HG02571 (cell line): ENCODE data around the gene AIP.
"Not testable (repeated sequence)": the region's sequence is repeated elsewhere in the genome, so short reads cannot be mapped to it uniquely, and the experiment has no call there.

Source experiments
- ATAC-seq: cut with Tn5 transposase; IDR thresholded peaks from one replicate; pipeline ENCODE4 v1.9.1; 2021; ENCODE audit warnings: mild to moderate bottlenecking, moderate library complexity; ENCODE audit not compliant: unreplicated experiment

AIP gene

DNA sequence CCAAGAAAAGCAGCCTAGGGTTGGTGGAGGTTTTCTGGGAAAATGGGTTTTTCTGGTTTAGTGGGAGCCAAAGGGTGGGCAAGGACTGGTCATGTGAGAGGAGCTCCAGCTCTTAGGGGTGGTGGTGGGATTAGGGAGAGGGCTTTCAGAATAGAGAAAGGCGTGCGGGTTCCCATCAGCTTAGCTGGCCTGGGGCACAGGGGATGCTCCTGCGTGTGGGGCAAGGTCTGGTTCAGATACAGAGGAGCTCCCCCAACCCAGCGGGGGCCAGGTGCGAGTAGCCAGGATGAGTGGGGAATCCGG, 14.4 kb upstream of the AIP start:
- no peak for ATAC-seq

DNA sequence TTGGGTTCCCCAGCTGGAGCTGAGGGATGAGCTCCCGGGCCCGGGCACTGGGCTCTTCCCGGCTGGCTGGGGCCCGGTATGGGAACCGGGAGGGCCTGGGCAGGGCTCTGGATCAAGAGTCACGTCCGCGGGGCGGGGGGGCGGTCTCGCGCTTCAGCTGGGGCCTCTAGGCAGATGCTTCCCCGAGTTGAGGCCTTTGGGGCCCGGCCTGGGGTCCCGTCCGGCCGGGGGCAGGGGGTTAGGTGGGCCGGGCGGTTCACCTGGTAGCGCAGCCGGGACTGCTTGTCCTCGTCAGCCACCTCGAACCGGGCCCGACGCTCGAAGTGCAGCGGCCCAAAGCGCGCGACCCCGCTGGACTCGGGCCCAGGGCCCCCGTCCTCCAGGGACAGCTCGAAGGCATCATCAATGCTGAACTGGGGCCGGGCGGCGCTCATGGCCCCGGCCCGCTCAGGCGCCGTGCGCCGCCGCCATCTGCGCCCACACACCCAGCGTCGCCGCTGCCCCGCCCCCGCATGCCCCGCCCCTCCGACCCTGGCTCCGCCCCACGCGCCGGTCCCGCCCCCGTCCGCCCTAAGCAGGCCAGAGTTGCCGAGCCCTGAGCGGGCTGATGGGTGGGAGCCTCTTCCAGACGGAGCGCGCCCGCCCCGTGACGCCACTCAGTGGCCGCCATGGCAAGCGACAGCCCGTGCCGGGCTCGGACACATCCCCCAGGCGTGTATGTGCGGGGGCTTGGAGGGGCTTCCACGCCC, 13.9 kb upstream of the AIP start, which contains the start of gene TMEM134:
TSS of gene TMEM134 (minus strand) at position 493 of the 749 bp plus-strand sequence. CDS start at position 434, 59 bp downstream.
- ATAC-seq: peak; percentile 69

DNA sequence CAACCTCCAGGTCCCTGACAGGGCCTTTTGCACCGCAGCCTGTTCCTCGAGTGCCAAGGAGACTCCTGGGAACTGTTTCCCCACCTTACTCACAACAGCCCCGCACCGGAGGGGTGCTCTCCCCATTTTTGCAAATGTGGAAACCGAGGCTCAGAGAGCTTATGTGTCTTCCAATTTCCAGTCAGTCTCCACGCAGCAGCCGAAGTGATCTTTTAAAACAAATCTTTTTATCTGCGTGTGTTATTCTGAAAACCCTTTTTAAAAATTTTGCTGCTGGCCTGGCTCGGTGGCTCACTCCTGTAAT, 13.4 kb upstream of the AIP start:
- ATAC-seq: no peak

- no peak for ATAC-seq
Observed at GRCh38 chr11:67470337-67471002, 12.4 kb upstream of the AIP start.

GRCh38 chr11:67472882-67473281, 9.9 kb upstream of the AIP start:
- no peak for ATAC-seq

DNA sequence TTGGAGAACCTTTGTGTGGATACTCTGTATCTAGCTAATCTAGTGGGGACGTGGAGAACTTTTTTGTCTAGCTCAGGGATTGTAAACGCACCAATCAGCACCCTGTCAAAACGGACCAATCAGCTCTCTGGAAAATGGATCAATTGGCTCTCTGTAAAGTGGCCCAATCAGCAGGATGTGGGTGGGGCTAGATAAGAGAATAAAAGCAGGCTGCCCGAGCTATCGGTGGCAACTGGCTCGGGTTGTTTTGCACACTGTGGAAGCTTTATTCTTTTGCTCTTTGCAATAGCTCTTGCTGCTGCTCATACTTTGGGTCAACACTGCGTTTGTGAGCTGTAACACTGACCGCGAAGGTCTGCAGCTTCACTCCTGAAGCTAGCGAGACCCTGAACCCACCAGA, 6.1 kb upstream of the AIP start:
- ATAC-seq: not testable (repeated sequence)

DNA sequence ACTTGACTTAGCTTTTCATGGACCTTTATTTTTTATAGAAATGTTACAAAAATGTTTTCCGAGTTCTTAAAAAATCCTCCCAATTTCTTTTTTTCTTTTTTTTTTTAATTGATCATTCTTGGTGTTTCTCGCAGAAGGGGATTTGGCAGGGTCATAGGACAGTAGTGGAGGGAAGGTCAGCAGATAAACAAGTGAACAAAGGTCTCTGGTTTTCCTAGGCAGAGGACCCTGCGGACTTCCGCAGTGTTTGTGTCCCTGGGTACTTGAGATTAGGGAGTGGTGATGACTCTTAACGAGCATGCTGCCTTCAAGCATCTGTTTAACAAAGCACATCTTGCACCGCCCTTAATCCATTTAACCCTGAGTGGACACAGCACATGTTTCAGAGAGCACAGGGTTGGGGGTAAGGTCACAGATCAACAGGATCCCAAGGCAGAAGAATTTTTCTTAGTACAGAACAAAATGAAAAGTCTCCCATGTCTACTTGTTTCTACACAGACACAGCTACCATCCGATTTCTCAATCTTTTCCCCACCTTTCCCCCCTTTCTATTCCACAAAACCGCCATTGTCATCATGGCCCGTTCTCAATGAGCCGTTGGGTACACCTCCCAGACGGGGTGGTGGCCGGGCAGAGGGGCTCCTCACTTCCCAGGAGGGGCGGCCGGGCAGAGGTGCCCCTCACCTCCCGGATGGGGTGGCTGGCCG, 5.3 kb upstream of the AIP start:
- not testable (repeated sequence) for ATAC-seq

DNA sequence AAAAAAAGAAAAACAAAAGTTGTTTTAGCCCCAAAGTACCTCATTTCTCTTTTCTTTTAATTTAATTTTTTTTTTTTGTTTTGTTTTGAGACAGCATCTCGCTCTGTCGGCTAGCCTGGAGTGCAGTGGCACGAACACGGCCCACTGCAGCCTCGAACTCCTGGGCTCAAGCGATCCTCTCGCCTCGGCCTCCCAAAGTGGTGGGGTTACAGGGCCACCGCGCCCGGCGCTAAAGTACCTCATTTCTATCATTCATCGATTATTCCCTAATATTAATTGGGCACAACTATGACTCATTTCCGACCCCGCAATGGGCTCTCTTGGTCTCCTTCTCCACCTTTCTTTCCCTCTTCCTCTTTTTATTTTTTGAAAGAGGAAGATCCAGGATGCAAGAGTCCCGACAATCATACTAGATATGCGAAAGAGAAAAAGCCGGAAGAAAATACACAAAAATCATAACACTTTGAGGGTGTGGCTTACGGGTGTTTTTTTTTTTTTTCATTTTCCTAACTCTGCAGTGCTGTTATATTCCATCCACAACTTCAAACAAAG, 475 bp upstream of the AIP start:
- ATAC-seq: no peak

- no peak for ATAC-seq
Observed at GRCh38 chr11:67483831-67484665, 1.2 kb downstream of the AIP start.

- no peak for ATAC-seq
Observed at GRCh38 chr11:67484847-67485311, 2.1 kb downstream of the AIP start.

DNA sequence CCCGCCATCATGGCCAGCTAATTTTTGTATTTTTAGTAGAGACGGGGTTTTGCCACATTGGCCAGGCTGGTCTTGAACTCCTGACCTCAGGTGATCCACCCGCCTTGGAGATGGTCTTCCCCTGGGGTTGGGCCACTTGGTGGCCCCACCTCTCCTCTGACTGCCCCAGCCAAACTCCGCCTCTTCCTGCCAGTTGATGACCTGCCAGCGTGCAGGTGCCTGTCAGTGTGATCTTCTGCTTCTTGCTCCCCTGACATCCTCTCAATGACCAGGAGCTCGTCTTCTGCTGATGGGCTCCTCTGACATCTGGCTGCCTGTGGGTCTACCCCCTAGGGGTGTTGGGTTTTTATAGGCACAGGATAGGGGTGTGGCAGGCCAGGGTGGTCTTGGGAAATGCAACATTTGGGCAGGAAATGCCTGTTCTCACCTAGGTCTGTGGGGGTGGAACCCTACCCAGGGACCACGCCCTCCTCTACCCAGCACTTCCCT, 3.1 kb downstream of the AIP start:
- not testable (repeated sequence) for ATAC-seq

GRCh38 chr11:67486481-67487195, 3.8 kb downstream of the AIP start:
- peak; percentile 33 for ATAC-seq

DNA sequence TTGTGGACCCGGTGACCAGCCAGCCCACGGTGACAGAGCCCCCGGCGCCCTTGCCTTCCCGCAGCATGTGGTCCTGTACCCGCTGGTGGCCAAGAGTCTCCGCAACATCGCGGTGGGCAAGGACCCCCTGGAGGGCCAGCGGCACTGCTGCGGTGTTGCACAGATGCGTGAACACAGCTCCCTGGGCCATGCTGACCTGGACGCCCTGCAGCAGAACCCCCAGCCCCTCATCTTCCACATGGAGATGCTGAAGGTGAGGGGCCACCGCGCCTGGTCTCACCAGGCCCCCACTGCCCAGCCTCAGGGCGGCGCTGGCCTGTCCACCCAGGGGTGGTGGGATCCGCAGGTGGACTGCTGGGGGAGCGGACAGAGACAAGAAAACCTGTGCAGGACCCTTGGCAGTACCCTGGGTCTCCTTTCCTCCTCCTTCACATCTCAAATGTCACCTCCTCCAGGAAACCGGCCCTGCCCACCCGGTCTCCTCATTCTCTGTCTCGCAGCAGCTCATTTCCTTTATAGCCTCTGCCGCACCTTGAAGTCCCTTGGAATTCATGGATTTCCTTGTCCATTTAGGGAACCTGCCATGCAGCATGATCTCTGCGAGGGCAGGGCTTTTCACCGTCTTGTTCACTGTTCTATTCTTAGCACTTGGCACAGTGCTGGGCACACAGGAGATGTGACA, 6.5 kb downstream of the AIP start:
- ATAC-seq: no peak

GRCh38 chr11:67489885-67490726, 7.3 kb downstream of the AIP start:
- no peak for ATAC-seq

DNA sequence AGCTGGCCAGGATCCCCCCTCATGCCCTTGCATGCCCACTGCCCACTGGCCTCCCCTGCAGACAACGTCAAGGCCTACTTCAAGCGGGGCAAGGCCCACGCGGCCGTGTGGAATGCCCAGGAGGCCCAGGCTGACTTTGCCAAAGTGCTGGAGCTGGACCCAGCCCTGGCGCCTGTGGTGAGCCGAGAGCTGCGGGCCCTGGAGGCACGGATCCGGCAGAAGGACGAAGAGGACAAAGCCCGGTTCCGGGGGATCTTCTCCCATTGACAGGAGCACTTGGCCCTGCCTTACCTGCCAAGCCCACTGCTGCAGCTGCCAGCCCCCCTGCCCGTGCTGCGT, 7.9 kb downstream of the AIP start:
- no peak for ATAC-seq

- ATAC-seq: no peak
Observed at GRCh38 chr11:67491276-67492068, 8.6 kb downstream of the AIP start.

DNA sequence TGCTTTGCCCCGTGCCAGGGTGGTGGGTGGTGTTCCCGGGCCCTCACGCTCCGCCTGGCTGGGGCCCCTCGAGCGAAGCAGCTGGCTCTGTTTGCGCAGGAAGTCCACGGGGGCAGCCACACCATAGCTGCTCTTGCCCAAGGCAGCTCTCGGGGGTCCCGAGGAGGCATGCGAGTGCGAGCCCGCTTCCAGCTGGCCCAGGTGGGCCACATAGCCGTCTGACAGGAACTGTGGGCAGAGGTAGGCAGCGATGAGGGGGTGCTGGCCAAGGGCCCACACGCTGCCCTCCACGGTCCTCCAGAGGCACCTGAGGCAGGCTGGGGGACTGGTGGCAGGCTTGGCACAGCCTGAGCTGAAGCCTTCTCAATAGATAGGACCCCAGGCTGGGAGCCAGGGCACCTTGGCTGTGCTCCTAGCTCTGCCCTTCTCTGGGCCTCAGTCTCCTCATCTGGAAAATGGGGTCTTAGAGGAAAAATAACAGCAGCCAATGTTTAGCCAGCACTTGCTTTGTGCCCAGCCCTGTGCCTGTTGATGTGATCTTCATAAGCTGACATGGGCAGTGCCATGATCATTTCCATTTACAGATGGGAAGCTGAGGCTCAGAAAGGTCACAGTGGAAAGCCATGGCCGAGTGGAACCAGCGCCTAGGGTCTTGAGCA, 9.4 kb downstream of the AIP start:
- no peak for ATAC-seq
